Nephron progenitor cell (in vitro differentiated cells): ENCODE results near the gene NMNAT2.

Source experiments
- DNase-seq: peaks from one replicate; pipeline ENCODE4 v3.0.0; 2021
- H3K27ac Mint-ChIP-seq: 2 replicates; pipeline ENCODE4 v1.8.0; 2021; ENCODE audit warnings: mild to moderate bottlenecking, moderate library complexity, mixed read lengths
- H3K27me3 Mint-ChIP-seq: 2 replicates; pipeline ENCODE4 v1.8.0; 2021; ENCODE audit warnings: mild to moderate bottlenecking, low read depth, mixed read lengths; ENCODE audit not compliant: poor library complexity
- H3K36me3 Mint-ChIP-seq: 2 replicates; pipeline ENCODE4 v1.8.0; 2021; ENCODE audit warnings: low read depth, mixed read lengths
- H3K4me1 Mint-ChIP-seq: 2 replicates; pipeline ENCODE4 v1.8.0; 2021; ENCODE audit warnings: mixed read lengths
- H3K4me3 Mint-ChIP-seq: 2 replicates; pipeline ENCODE4 v1.8.0; 2021; ENCODE audit warnings: mild to moderate bottlenecking, moderate library complexity, mixed read lengths
- H3K9me3 Mint-ChIP-seq: 2 replicates; pipeline ENCODE4 v1.8.0; 2021; ENCODE audit warnings: mild to moderate bottlenecking, moderate library complexity, mixed read lengths
- CTCF ChIP-seq: fragments of 200-600 bp; sonication (generic); IDR thresholded peaks from 2 replicates; pipeline ENCODE4 v1.5.0; 2021; ENCODE audit warnings: antibody characterized with exemption

NMNAT2 gene

GRCh38 chr1:183363972-183364371 is 54.2 kb downstream of the NMNAT2 start:
- DNase-seq, result no peak
- Mint-ChIP-seq H3K36me3 (no peaks in the 10 kb centered on the region), H3K4me3 (no peak overlapping the region), H3K4me1 (peaks cover 8% of the 10 kb centered on the region), H3K27ac (no peak overlapping the region), H3K27me3 (no peaks in the 10 kb centered on the region), H3K9me3 (no peaks in the 10 kb centered on the region)
- TF ChIP-seq CTCF, result no peak

- DNase-seq, result no peak
- Mint-ChIP-seq H3K27me3 (no peaks in the 10 kb centered on the region), H3K9me3 (peaks cover 4% of the 10 kb centered on the region), H3K4me1 (no peaks in the 10 kb centered on the region), H3K27ac (no peak overlapping the region), H3K36me3 (no peaks in the 10 kb centered on the region), H3K4me3 (no peak overlapping the region)
- TF ChIP-seq CTCF, result no peak
Measured at GRCh38 chr1:183361081-183361480, 57.1 kb downstream of the NMNAT2 start.

- TF ChIP-seq CTCF, result no peak
- H3K4me1 Mint-ChIP-seq, result no peaks in the 10 kb centered on the region
- peaks cover 4% of the 10 kb centered on the region for H3K9me3 Mint-ChIP-seq
- no peak overlapping the region for H3K4me3 Mint-ChIP-seq
- no peak for DNase-seq
- no peaks in the 10 kb centered on the region for H3K27me3 Mint-ChIP-seq
- H3K36me3 Mint-ChIP-seq, result no peaks in the 10 kb centered on the region
- no peak overlapping the region for H3K27ac Mint-ChIP-seq
Measured at GRCh38 chr1:183360473-183360872, 57.7 kb downstream of the NMNAT2 start.

- no peaks in the 10 kb centered on the region for H3K36me3 Mint-ChIP-seq
- no peak for DNase-seq
- no peaks in the 10 kb centered on the region for H3K4me1 Mint-ChIP-seq
- TF ChIP-seq CTCF, result no peak
- H3K27ac Mint-ChIP-seq, result no peak overlapping the region
- no peak overlapping the region for H3K4me3 Mint-ChIP-seq
- peaks cover 4% of the 10 kb centered on the region for H3K9me3 Mint-ChIP-seq
- H3K27me3 Mint-ChIP-seq, result peaks cover 3% of the 10 kb centered on the region
Measured at GRCh38 chr1:183356534-183357182, 61.5 kb downstream of the NMNAT2 start.

GRCh38 chr1:183355797-183356196 is 62.4 kb downstream of the NMNAT2 start:
- Mint-ChIP-seq H3K36me3 (no peaks in the 10 kb centered on the region), H3K9me3 (peaks cover 4% of the 10 kb centered on the region), H3K27me3 (peaks cover 3% of the 10 kb centered on the region), H3K27ac (no peak overlapping the region), H3K4me3 (no peak overlapping the region), H3K4me1 (no peaks in the 10 kb centered on the region)
- DNase-seq, result no peak
- TF ChIP-seq CTCF, result no peak

GRCh38 chr1:183355181-183355580 is 63.0 kb downstream of the NMNAT2 start:
- H3K4me3 Mint-ChIP-seq, result no peak overlapping the region
- no peaks in the 10 kb centered on the region for H3K36me3 Mint-ChIP-seq
- no peak for TF ChIP-seq CTCF
- DNase-seq, result no peak
- peaks cover 4% of the 10 kb centered on the region for H3K9me3 Mint-ChIP-seq
- peaks cover 3% of the 10 kb centered on the region for H3K27me3 Mint-ChIP-seq
- no peaks in the 10 kb centered on the region for H3K4me1 Mint-ChIP-seq
- H3K27ac Mint-ChIP-seq, result no peak overlapping the region
